Measurements from ENCODE around the gene AKR1A1. TPM values are rescaled to one million over a fixed set of nuclear protein-coding genes. Genes with fewer than 3 reads are reported as not detected.

Gene AKR1A1
- total RNA-seq, 1 donor from 2014 or later, result 45.4 TPM

DNA sequence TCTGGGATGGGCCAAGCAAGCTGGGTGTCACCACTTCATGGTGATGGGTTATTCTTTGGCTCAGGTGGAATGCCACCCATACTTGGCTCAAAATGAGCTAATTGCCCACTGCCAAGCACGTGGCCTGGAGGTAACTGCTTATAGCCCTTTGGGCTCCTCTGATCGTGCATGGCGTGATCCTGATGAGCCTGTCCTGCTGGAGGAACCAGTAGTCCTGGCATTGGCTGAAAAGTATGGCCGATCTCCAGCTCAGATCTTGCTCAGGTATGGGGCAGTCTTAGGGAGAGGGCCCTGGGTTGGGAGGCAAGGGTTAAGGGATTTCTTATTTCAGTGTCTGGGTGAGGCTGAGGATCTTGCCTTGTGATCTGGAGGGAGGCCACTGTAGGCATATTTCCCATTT lies 17.8 kb downstream of the AKR1A1 start:
- Histone ChIP-seq H3K27ac (replicated peaks) (no peak overlapping the region), H3K27me3 (ENCODE audit: low read depth) (no peaks in the 10 kb centered on the region), H3K36me3 (peaks cover 31% of the 10 kb centered on the region), H3K9me3 (replicated peaks) (no peaks in the 10 kb centered on the region), H3K4me3 (no peak overlapping the region), H3K4me1 (peaks cover 13% of the 10 kb centered on the region)
- no peak for DNase-seq
- intact Hi-C loops (cut with micrococcal nuclease), result loop anchor here (5.0 kb wide), 1 partner anchor 61 kb away; no protein-coding TSS in a partner anchor
- TF ChIP-seq, protein P1, sequence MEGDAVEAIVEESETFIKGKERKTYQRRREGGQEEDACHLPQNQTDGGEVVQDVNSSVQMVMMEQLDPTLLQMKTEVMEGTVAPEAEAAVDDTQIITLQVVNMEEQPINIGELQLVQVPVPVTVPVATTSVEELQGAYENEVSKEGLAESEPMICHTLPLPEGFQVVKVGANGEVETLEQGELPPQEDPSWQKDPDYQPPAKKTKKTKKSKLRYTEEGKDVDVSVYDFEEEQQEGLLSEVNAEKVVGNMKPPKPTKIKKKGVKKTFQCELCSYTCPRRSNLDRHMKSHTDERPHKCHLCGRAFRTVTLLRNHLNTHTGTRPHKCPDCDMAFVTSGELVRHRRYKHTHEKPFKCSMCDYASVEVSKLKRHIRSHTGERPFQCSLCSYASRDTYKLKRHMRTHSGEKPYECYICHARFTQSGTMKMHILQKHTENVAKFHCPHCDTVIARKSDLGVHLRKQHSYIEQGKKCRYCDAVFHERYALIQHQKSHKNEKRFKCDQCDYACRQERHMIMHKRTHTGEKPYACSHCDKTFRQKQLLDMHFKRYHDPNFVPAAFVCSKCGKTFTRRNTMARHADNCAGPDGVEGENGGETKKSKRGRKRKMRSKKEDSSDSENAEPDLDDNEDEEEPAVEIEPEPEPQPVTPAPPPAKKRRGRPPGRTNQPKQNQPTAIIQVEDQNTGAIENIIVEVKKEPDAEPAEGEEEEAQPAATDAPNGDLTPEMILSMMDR (IDR thresholded peaks at IDR 0.05; ENCODE audit: borderline replicate concordance), result no peak

GRCh38 chr1:45569571-45569961 lies 18.9 kb downstream of the AKR1A1 start:
- DNase-seq, result no peak
- Histone ChIP-seq H3K4me1 (peaks cover 13% of the 10 kb centered on the region), H3K4me3 (no peak overlapping the region), H3K9me3 (replicated peaks) (no peaks in the 10 kb centered on the region), H3K27ac (replicated peaks) (no peak overlapping the region), H3K36me3 (peaks cover 20% of the 10 kb centered on the region), H3K27me3 (ENCODE audit: low read depth) (no peaks in the 10 kb centered on the region)
- intact Hi-C loops (cut with micrococcal nuclease), result loop anchor here (5.0 kb wide), 1 partner anchor 62 kb away; no protein-coding TSS in a partner anchor
- TF ChIP-seq, protein P1 (IDR thresholded peaks at IDR 0.05; ENCODE audit: borderline replicate concordance), result no peak

GRCh38 chr1:45569962-45570581 lies 19.4 kb downstream of the AKR1A1 start:
- TF ChIP-seq, protein P1 (IDR thresholded peaks at IDR 0.05; ENCODE audit: borderline replicate concordance), result peak; percentile 99
- peak; percentile 44 for DNase-seq
- Histone ChIP-seq H3K36me3 (peaks cover 20% of the 10 kb centered on the region), H3K27ac (replicated peaks) (no peak overlapping the region), H3K9me3 (replicated peaks) (no peaks in the 10 kb centered on the region), H3K27me3 (ENCODE audit: low read depth) (no peaks in the 10 kb centered on the region), H3K4me3 (no peak overlapping the region), H3K4me1 (peaks cover 13% of the 10 kb centered on the region)
- intact Hi-C loops (cut with micrococcal nuclease), result loop anchor here (5.0 to 10.0 kb wide), 2 partner anchors 63 to 205 kb away; no protein-coding TSS in a partner anchor

GRCh38 chr1:45570631-45571030 lies 20.0 kb downstream of the AKR1A1 start:
- Histone ChIP-seq H3K27ac (replicated peaks) (no peak overlapping the region), H3K4me3 (no peak overlapping the region), H3K4me1 (peaks cover 13% of the 10 kb centered on the region), H3K27me3 (ENCODE audit: low read depth) (no peaks in the 10 kb centered on the region), H3K36me3 (peaks cover 20% of the 10 kb centered on the region), H3K9me3 (replicated peaks) (no peaks in the 10 kb centered on the region)
- DNase-seq, result no peak
- intact Hi-C loops (cut with micrococcal nuclease), result loop anchor here (10.0 kb wide), 1 partner anchor 206 kb away; no protein-coding TSS in a partner anchor
- TF ChIP-seq, protein P1 (IDR thresholded peaks at IDR 0.05; ENCODE audit: borderline replicate concordance), result no peak

- H3K9me3 ChIP-seq (replicated peaks), result no peaks in the 10 kb centered on the region
- no peak overlapping the region for H3K4me3 ChIP-seq
- intact Hi-C loops (cut with micrococcal nuclease), result loop anchor here (10.0 kb wide), 1 partner anchor 209 kb away; no protein-coding TSS in a partner anchor
- H3K27me3 ChIP-seq (ENCODE audit: low read depth), result no peaks in the 10 kb centered on the region
- H3K27ac ChIP-seq (replicated peaks), result no peak overlapping the region
- H3K4me1 ChIP-seq, result no peaks in the 10 kb centered on the region
- no peak for DNase-seq
- TF ChIP-seq, protein P1 (IDR thresholded peaks at IDR 0.05; ENCODE audit: borderline replicate concordance), result no peak
- H3K36me3 ChIP-seq, result peaks cover 12% of the 10 kb centered on the region
Measured at GRCh38 chr1:45573231-45573804, 22.7 kb downstream of the AKR1A1 start.
